GM23248 (cell line): ENCODE measurements around the gene PRSS48.

Experiments used
- EZH2 ChIP-seq: fragments of 200-600 bp; sonication (generic); IDR thresholded peaks from 2 replicates; pipeline ENCODE4 v1.6.1; 2018; ENCODE audit warnings: antibody characterized with exemption, mild to moderate bottlenecking; ENCODE audit not compliant: insufficient read depth, poor library complexity, severe bottlenecking
- EZH2phosphoT487 ChIP-seq: fragments of 200-600 bp; sonication (generic); IDR thresholded peaks from 2 replicates; pipeline ENCODE4 v1.6.1; 2018; ENCODE audit warnings: antibody characterized with exemption, moderate library complexity, mild to moderate bottlenecking, low read depth; ENCODE audit not compliant: insufficient read depth

DNA sequence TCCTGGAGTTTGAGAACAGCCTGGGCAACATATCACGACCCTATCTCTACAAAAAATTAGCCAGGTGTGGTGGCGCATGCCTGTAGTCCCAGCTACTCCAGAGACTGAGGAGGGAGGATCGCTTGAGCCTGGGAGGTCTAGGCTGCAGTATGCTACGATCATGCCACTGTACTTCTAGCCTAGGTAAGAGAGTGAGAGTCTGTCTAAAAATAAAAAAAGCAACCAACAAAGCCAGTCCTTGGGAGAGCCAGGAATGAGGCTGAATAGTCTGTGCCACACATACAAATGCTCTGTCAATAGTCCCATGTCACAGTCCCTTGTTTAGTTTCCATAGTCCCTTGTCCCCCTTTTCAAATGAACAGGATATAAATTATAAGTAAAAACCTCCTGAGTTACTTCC, 19.3 kb upstream of the PRSS48 start:
- no peak for TF ChIP-seq EZH2phosphoT487
- TF ChIP-seq EZH2, result no peak
